Measurements from ENCODE around the gene PDE2A.
A peak's percentile ranks its signal among the peaks of the same experiment; 100 is the strongest.

Gene PDE2A

DNA sequence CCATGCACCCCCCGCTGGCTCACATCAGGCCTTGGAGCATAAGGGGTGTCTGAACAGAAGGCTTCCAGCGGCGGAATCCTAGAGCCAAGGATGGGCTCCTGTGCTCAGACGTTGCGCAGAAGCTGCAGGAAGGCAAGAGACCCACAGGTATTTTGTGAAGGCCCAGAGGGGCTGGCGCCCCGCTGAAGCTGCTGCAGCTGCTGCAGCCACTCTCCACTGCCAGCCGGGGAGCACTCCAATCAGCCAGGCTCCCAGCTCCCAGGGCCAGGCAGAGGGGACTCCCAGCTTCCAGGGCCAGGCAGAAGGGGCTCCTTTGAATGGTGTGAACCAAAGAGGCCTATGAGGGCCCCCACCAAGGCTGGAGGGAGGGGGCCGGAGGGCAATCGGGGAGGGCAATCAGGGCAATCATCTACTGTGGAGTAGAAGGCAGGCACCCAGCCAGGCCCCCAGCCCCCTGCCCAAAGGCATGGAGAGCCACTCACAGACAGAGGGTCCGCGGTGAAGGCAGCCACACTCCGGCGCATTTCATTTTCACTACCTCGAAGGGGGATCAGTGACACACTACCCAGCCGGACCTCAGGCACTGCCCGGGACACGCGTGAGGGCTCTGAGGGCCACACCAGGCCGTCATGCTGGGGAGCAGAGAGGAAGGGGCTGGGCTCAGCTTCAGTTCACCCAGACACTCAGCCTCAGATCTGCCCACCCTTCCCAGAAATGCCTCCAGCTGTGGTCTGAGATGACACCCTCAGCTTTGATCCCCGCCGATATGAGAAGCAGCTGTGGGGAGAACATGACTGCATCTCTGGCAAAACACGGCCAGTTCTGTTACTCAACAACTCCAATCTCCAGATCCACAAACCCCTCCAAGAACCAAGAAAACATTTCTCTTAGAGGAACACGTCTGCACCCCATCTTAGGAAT, 11.6 kb upstream of the PDE2A start:
- no peaks in the 10 kb centered on the region for H3K27me3 ChIP-seq (ENCODE audit: control insufficient read depth in 5 of 5, insufficient read depth in 4 of 5, low read length in 5 of 5)
- H3K9me3 ChIP-seq (ENCODE audit: control insufficient read depth in 5 of 5, low read length in 5 of 5), result no peaks in the 10 kb centered on the region
- no peak overlapping the region for H3K4me3 ChIP-seq (ENCODE audit: low read depth in 1 of 5, low read length in 5 of 5)
- no peak overlapping the region for H3K9ac ChIP-seq (ENCODE audit: low read length in 5 of 5)
- peak overlapping the region; percentile 50 for H3K27ac ChIP-seq (ENCODE audit: low read depth, low read length)
- H3K36me3 ChIP-seq (ENCODE audit: control insufficient read depth in 5 of 5, insufficient read depth in 5 of 5, low read length in 5 of 5), result peaks cover 0 to 71% (median 67%) of the 10 kb centered on the region in 5 donors
- peaks cover 4 to 40% (median 34%) of the 10 kb centered on the region in 5 donors for H3K4me1 ChIP-seq (ENCODE audit: control insufficient read depth in 5 of 5, insufficient read depth in 5 of 5, low read length in 5 of 5)

DNA sequence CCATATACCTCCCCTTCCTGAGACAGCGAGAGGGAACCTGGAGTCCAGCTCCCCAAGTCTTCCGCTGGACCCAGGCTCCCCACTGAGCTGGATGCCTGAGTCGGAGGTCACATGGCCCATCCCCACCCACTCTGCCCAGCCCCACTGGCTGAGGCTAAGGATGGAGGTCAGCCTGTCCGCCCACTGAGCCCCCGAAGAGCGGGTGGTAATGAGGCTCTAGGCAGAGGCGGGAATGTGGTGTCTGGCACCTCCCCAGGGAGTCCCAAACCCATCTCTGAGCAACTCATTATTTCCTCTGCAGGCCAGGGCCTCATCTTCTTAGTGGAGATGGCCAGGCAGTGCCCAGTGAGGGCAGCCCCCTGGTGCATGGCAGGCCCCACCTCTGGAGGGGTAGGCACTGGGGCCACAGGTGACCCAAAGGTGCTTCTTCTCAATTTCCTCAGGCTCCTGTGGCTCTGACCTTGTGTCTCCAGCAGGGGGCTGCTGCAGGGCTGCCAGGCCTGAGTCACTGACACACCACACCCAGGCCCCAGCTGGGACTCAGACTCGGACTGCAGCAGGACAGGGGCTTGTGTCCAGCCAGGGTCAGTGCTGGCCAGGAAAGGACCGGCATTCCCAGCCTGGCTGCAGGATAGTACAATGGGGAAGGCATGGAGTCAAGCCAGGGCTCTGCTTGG, 10.2 kb upstream of the PDE2A start:
- H3K9ac ChIP-seq (ENCODE audit: low read length in 5 of 5), result no peak overlapping the region
- peak overlapping the region; percentile 30 for H3K27ac ChIP-seq (ENCODE audit: low read depth, low read length)
- H3K36me3 ChIP-seq (ENCODE audit: control insufficient read depth in 5 of 5, insufficient read depth in 5 of 5, low read length in 5 of 5), result peaks cover 0 to 56% (median 52%) of the 10 kb centered on the region in 5 donors
- H3K9me3 ChIP-seq (ENCODE audit: control insufficient read depth in 5 of 5, low read length in 5 of 5), result no peaks in the 10 kb centered on the region
- H3K27me3 ChIP-seq (ENCODE audit: control insufficient read depth in 5 of 5, insufficient read depth in 4 of 5, low read length in 5 of 5), result peaks cover 0 to 6% (median 3%) of the 10 kb centered on the region in 5 donors
- H3K4me3 ChIP-seq (ENCODE audit: low read depth in 1 of 5, low read length in 5 of 5), result no peak overlapping the region
- H3K4me1 ChIP-seq (ENCODE audit: control insufficient read depth in 5 of 5, insufficient read depth in 5 of 5, low read length in 5 of 5), result peaks cover 4 to 40% (median 34%) of the 10 kb centered on the region in 5 donors

DNA sequence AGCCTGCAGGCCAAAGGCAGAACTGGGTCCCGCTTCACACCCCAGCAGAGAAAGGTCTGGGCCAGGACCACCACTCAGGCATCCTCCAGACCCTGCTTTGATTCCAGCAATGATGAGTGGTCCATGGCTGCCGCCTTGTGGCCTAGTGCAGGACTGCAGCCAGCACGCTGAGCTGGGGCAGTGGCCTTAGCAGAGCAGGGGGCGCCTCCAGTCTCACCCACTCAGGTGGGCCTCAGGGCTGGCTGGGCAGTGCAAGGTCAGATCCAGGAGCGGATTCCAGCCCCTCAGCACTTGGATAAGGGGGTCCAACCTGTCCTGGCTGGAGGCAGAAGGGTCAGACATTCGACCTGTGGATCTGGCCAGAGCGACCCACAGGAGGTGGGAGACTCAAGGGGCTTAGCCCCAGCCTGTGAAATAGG, 9.6 kb upstream of the PDE2A start:
- Histone ChIP-seq H3K4me1 (ENCODE audit: control insufficient read depth in 5 of 5, insufficient read depth in 5 of 5, low read length in 5 of 5) (peaks cover 4 to 40% (median 34%) of the 10 kb centered on the region in 5 donors), H3K36me3 (ENCODE audit: control insufficient read depth in 5 of 5, insufficient read depth in 5 of 5, low read length in 5 of 5) (peaks cover 0 to 50% (median 46%) of the 10 kb centered on the region in 5 donors), H3K9ac (ENCODE audit: low read length in 5 of 5) (no peak overlapping the region), H3K4me3 (ENCODE audit: low read depth in 1 of 5, low read length in 5 of 5) (no peak overlapping the region), H3K27me3 (ENCODE audit: control insufficient read depth in 5 of 5, insufficient read depth in 4 of 5, low read length in 5 of 5) (peaks cover 0 to 12% (median 8%) of the 10 kb centered on the region in 5 donors), H3K9me3 (ENCODE audit: control insufficient read depth in 5 of 5, low read length in 5 of 5) (no peaks in the 10 kb centered on the region), H3K27ac (ENCODE audit: low read depth, low read length) (no peak overlapping the region)

DNA sequence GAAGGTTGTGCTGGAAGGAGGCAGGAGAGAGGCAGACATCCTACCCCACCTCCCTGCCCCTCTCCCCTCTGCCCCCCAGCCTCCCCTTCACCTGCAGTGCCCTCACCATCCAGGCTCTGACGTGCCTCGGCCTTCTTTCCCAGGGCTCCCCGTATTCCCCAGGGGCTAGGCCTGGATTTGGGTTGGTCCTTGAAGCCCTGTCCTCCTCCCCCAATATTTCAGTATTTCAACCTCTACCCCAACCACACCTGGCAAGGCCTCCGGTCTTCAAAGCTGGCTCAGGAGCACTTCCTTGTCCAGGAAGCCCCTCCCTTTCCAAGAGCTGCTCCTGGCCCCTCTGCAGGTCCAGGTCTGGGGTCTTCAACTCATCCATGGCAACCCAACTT, 8.6 kb upstream of the PDE2A start:
- peaks cover 4 to 40% (median 34%) of the 10 kb centered on the region in 5 donors for H3K4me1 ChIP-seq (ENCODE audit: control insufficient read depth in 5 of 5, insufficient read depth in 5 of 5, low read length in 5 of 5)
- peaks cover 0 to 21% (median 18%) of the 10 kb centered on the region in 5 donors for H3K27me3 ChIP-seq (ENCODE audit: control insufficient read depth in 5 of 5, insufficient read depth in 4 of 5, low read length in 5 of 5)
- H3K4me3 ChIP-seq (ENCODE audit: low read depth in 1 of 5, low read length in 5 of 5), result no peak overlapping the region
- H3K9me3 ChIP-seq (ENCODE audit: control insufficient read depth in 5 of 5, low read length in 5 of 5), result no peaks in the 10 kb centered on the region
- no peak overlapping the region for H3K27ac ChIP-seq (ENCODE audit: low read depth, low read length)
- H3K9ac ChIP-seq (ENCODE audit: low read length in 5 of 5), result no peak overlapping the region
- H3K36me3 ChIP-seq (ENCODE audit: control insufficient read depth in 5 of 5, insufficient read depth in 5 of 5, low read length in 5 of 5), result peaks cover 0 to 41% (median 37%) of the 10 kb centered on the region in 5 donors

DNA sequence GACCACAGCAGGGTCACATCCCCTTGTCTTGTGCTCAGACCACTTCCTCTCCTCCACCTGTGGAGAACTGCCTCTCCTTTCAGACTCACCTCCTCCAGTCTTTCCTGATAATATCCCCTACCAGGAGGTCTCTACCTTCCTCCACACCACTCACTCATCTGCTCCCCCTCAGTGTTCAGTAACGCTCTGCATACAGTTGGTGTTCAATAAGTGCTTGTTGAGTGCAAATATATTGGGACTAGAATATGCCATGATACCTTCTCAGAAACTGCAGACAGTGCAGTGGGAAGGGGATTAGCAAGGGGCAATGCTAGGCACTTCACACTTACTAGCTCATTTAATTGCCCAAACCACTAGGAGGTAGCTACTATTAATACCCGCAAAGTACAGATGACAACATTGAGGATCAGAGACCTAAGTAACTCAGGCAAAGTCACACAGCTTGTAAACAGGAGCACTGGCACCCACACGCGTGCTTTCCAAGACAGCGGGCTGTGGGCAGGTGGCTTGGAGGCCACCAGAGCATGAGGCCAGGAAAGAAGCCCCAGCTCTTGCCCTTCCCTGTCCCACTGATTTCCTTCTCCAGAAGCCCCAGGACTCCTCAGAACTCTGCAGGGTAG, 8.1 kb upstream of the PDE2A start:
- H3K27me3 ChIP-seq (ENCODE audit: control insufficient read depth in 5 of 5, insufficient read depth in 4 of 5, low read length in 5 of 5), result peaks cover 0 to 24% (median 18%) of the 10 kb centered on the region in 5 donors
- H3K4me3 ChIP-seq (ENCODE audit: low read depth in 1 of 5, low read length in 5 of 5), result no peak overlapping the region
- H3K27ac ChIP-seq (ENCODE audit: low read depth, low read length), result no peak overlapping the region
- peaks cover 0 to 36% (median 32%) of the 10 kb centered on the region in 5 donors for H3K36me3 ChIP-seq (ENCODE audit: control insufficient read depth in 5 of 5, insufficient read depth in 5 of 5, low read length in 5 of 5)
- peaks cover 4 to 37% (median 29%) of the 10 kb centered on the region in 5 donors for H3K4me1 ChIP-seq (ENCODE audit: control insufficient read depth in 5 of 5, insufficient read depth in 5 of 5, low read length in 5 of 5)
- no peaks in the 10 kb centered on the region for H3K9me3 ChIP-seq (ENCODE audit: control insufficient read depth in 5 of 5, low read length in 5 of 5)
- no peak overlapping the region for H3K9ac ChIP-seq (ENCODE audit: low read length in 5 of 5)

DNA sequence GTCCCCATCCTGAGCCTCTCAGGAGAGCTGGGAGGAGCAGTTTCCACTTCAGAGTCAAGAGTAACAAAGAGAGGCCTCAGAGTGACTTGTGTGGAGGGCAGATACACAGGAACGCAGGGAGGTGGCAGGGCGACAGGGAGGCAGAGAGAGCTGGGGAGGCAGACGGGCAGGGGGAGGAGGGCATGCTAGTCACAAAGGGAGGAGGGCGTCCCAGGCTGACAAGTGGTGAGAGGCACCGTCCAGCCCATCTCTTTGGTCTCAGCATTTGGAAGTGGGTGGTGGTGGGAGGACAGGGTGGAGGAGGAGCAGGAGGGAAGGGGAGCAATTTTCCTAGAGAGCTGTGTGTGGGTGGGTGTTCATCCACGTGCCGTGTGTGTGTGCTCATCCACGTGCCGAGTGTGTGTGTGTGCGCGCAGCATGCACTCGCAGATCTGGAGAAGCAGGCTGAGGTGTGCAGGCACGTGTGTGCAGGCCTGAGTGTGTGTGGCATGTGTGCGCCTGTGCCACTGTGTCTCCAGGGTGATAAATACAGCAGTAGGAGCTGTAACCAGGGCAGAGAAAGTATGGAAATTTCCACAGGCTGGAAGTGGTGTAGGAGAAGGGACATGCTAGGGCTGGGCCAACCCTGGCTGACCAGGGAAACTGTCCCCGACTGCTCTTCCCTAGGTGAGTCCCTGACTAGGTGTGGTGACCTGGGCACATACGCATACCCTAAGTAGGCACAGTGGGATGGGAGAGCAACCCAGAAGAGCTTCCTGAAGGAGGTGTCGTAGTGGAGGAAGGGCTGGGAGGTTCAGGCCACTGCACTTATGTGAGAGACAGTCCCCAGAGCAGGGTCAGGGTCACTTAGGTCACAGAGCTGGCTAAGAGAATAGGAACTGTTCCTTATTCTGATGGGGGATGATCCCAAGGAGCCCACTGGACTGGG, 7.3 kb upstream of the PDE2A start:
- no peaks in the 10 kb centered on the region for H3K9me3 ChIP-seq (ENCODE audit: control insufficient read depth in 5 of 5, low read length in 5 of 5)
- peaks cover 2 to 30% (median 21%) of the 10 kb centered on the region in 5 donors for H3K4me1 ChIP-seq (ENCODE audit: control insufficient read depth in 5 of 5, insufficient read depth in 5 of 5, low read length in 5 of 5)
- no peak overlapping the region for H3K27ac ChIP-seq (ENCODE audit: low read depth, low read length)
- H3K9ac ChIP-seq (ENCODE audit: low read length in 5 of 5), result no peak overlapping the region
- no peak overlapping the region for H3K4me3 ChIP-seq (ENCODE audit: low read depth in 1 of 5, low read length in 5 of 5)
- peaks cover 0 to 27% (median 23%) of the 10 kb centered on the region in 5 donors for H3K36me3 ChIP-seq (ENCODE audit: control insufficient read depth in 5 of 5, insufficient read depth in 5 of 5, low read length in 5 of 5)
- peaks cover 0 to 30% (median 19%) of the 10 kb centered on the region in 5 donors for H3K27me3 ChIP-seq (ENCODE audit: control insufficient read depth in 5 of 5, insufficient read depth in 4 of 5, low read length in 5 of 5)

DNA sequence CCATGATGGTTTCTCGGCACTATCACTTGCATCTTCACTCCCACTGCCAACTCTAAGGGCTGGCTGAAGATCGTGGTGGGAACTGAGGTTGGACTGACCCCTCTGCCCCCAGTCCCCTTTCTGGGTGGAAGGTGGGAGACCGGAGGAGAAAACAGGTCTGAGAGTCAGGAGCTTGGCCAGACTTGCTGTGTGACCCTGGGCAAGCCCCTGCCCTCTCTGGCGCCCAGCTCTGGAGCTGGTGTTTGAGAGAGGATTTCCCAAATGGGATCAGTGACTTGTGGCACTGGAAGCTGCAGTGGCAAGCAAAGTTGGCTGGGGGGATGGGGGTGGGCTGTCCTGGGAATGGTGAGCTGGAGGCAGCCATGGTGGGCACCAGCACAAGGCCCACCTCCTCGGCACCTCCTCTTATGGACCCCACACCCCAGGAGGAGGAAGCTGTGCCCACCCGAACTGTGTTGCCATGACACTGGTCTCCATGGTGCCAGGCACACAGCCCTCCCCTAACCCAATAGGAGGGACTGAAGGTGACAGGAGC, 6.5 kb upstream of the PDE2A start:
- Histone ChIP-seq H3K9ac (ENCODE audit: low read length in 5 of 5) (no peak overlapping the region), H3K4me1 (ENCODE audit: control insufficient read depth in 5 of 5, insufficient read depth in 5 of 5, low read length in 5 of 5) (peaks cover 2 to 27% (median 19%) of the 10 kb centered on the region in 5 donors), H3K36me3 (ENCODE audit: control insufficient read depth in 5 of 5, insufficient read depth in 5 of 5, low read length in 5 of 5) (peaks cover 0 to 22% (median 15%) of the 10 kb centered on the region in 5 donors), H3K9me3 (ENCODE audit: control insufficient read depth in 5 of 5, low read length in 5 of 5) (no peaks in the 10 kb centered on the region), H3K27ac (ENCODE audit: low read depth, low read length) (no peak overlapping the region), H3K27me3 (ENCODE audit: control insufficient read depth in 5 of 5, insufficient read depth in 4 of 5, low read length in 5 of 5) (peaks cover 7 to 38% (median 27%) of the 10 kb centered on the region in 5 donors), H3K4me3 (ENCODE audit: low read depth in 1 of 5, low read length in 5 of 5) (no peak overlapping the region)

DNA sequence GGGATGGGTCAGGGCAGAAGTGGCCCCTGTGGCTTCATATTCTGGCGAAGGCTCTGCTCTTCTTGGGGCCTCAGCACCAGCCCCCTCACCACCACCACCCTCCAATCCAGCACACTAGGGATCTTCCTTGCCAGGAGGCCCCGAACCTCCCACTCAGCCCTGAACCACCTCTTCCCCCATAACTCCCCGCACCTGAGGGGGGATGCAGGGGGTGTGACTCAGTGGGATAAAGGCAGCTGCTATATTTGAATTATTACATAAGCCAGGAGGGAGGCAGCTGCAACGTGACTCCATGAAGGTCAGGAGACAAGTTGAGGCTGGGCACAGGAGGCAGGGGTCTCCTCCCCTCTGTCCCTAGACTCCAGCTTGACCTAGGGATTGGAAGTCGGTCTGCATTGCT, 5.6 kb upstream of the PDE2A start:
- Histone ChIP-seq H3K9ac (ENCODE audit: low read length in 5 of 5) (no peak overlapping the region), H3K9me3 (ENCODE audit: control insufficient read depth in 5 of 5, low read length in 5 of 5) (no peaks in the 10 kb centered on the region), H3K4me3 (ENCODE audit: low read depth in 1 of 5, low read length in 5 of 5) (no peak overlapping the region), H3K4me1 (ENCODE audit: control insufficient read depth in 5 of 5, insufficient read depth in 5 of 5, low read length in 5 of 5) (peaks cover 2 to 18% (median 11%) of the 10 kb centered on the region in 5 donors), H3K36me3 (ENCODE audit: control insufficient read depth in 5 of 5, insufficient read depth in 5 of 5, low read length in 5 of 5) (peaks cover 0 to 15% (median 8%) of the 10 kb centered on the region in 5 donors), H3K27ac (ENCODE audit: low read depth, low read length) (no peak overlapping the region), H3K27me3 (ENCODE audit: control insufficient read depth in 5 of 5, insufficient read depth in 4 of 5, low read length in 5 of 5) (peaks cover 13 to 47% (median 33%) of the 10 kb centered on the region in 5 donors)

DNA sequence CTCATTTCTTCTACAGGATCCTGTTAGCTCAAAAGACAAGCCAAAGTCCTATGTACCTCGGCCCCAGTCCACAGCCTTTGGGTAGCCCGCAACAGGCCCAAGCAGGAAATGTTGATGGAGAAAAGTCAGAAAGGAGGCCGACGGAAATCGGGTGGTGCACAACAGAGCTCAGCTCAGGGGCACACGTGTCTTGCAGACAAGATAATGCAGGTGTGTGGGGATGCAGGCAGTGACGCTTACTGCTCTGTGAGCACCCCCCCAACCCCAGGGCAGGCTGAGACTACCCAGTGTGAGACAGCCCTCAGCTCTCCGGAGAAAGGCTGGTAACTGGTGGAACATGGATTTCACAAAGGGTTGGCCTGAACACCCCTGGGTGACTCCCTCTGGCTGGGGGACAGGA, 4.3 kb upstream of the PDE2A start:
- H3K4me1 ChIP-seq (ENCODE audit: control insufficient read depth in 5 of 5, insufficient read depth in 5 of 5, low read length in 5 of 5), result peaks cover 0 to 8% (median 0%) of the 10 kb centered on the region in 5 donors
- no peak overlapping the region for H3K4me3 ChIP-seq (ENCODE audit: low read depth in 1 of 5, low read length in 5 of 5)
- no peak overlapping the region for H3K9ac ChIP-seq (ENCODE audit: low read length in 5 of 5)
- no peak overlapping the region for H3K27ac ChIP-seq (ENCODE audit: low read depth, low read length)
- H3K36me3 ChIP-seq (ENCODE audit: control insufficient read depth in 5 of 5, insufficient read depth in 5 of 5, low read length in 5 of 5), result peaks cover 0 to 4% (median 0%) of the 10 kb centered on the region in 5 donors
- H3K27me3 ChIP-seq (ENCODE audit: control insufficient read depth in 5 of 5, insufficient read depth in 4 of 5, low read length in 5 of 5), result peaks cover 26 to 60% (median 47%) of the 10 kb centered on the region in 5 donors
- H3K9me3 ChIP-seq (ENCODE audit: control insufficient read depth in 5 of 5, low read length in 5 of 5), result no peaks in the 10 kb centered on the region
